DMS153 treated with DMSO at 0.1 percent for 48 hours (cell line): ENCODE measurements around the gene KRTAP19-2.
"Not testable (repeated sequence)": the region's sequence is repeated elsewhere in the genome, so short reads cannot be mapped to it uniquely, and the experiment has no call there.

Experiments used
- DNase-seq: peaks from one replicate; lab custom pipeline; 2025; ENCODE audit not compliant: unreplicated experiment; lab: John Stamatoyannopoulos, UW

The KRTAP19-2 gene

DNA sequence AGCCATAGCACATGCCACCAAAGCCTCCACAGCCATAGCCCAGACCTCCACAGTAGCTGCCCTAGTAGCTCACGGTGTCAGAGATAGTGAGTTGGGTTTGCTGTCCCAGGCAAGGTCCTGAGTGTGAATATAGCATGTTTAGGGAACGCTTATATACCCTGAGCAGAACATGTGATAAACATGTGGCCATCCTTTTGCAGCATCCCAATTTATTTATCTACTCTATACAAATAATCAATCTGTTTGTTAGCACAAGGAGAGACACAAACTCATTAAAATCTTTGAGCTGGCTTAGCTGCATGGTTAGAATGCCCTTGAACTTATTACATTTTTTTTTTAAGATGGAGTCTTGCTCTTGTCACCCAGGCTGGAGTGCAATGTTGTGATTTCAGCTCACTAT lies at the start of gene KRTAP19-2:
KRTAP19-2 (minus strand) TSS at position 101 of the 400 bp plus-strand sequence; CDS start at position 13, 88 bp downstream.
- DNase-seq = no peak

GRCh38 chr21:30518876-30519275 lies 31.6 kb upstream of the KRTAP19-2 start:
- no peak for DNase-seq

- DNase-seq = no peak
Measured at GRCh38 chr21:30515681-30516080, 28.4 kb upstream of the KRTAP19-2 start.

DNA sequence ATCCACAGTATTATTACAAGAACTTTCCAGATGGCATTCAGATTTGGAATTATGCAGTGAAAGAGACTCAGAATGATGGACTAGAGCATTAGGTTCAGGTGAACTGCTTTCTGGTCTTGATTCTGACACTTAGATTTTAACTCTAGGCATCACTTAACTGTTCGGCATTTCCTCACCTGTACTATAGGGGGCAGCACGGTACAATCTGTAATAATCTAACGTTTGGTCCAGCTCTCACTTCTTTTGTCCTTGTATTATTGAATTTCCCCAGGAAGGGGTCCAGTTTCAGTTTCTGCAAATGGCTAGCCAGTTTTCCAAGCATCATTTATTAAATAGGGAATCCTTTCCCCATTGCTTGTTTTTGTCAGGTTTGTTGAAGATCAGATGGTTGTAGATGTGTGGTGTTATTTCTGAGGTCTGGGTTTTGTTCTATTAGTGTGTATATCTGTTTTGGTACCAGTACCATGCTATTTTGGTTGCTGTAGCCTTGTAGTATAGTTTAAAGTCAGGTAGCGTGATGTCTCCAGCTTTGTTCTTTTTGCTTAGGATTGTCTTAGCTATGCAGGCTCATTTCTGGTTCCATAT lies 18.5 kb upstream of the KRTAP19-2 start:
- not testable (repeated sequence) for DNase-seq

- DNase-seq = no peak
Measured at GRCh38 chr21:30502041-30502440, 14.8 kb upstream of the KRTAP19-2 start, which contains the start of gene KRTAP19-5. Gene KRTAP19-5 (minus strand): TSS chr21:30502141. CDS start chr21:30502090, 51 bp downstream.

DNA sequence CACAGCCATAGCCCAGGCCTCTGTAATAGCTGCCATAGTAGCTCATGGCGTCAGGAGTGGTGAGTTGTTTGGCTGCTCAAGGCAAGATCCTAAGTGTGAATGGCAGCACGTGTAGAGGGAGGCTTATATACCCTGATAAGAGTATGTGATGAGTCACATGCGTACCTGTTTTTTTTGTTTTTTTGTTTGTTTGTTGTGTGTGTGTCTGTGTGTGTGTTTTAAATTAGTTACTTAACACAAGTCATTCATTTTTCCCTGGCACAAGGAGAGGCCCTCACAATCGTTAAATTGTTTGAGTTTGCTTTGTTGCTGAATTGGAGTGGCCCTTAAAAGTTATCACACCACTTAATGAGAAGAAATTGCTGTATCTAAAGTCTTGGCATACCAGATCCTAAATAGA lies 9.8 kb upstream of the KRTAP19-2 start, which contains the start of gene KRTAP19-4:
KRTAP19-4 (minus strand) TSS at position 101 of the 400 bp plus-strand sequence; CDS start at position 46, 55 bp downstream.
- DNase-seq = no peak

DNA sequence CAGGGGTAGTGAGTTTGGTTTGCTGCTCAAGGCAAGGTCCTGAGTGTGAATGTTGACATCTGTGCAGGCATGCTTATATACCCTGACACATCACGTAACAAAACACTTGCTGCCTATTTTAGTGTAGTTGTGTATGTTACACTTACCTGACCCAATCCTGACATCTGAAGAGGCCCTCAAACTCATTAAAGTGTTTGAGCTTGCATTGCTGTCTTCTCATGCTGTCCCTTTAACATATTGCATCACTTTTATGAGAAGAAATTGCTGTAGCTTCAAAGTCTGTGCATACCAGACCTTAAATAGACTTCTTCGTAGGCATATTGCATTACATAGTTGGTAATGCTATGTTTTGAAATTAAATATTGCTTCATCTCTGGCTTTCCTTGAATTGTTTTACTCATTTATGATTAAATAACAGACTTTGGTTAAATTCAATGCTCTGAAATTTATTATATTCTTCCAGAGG lies 4.8 kb upstream of the KRTAP19-2 start, which contains the start of gene KRTAP19-3:
KRTAP19-3 (minus strand) TSS at position 51 of the 466 bp plus-strand sequence. CDS start 56 bp downstream, outside the sequence.
- DNase-seq = no peak

GRCh38 chr21:30486180-30486579 lies 1.1 kb downstream of the KRTAP19-2 start:
- DNase-seq = no peak

DNA sequence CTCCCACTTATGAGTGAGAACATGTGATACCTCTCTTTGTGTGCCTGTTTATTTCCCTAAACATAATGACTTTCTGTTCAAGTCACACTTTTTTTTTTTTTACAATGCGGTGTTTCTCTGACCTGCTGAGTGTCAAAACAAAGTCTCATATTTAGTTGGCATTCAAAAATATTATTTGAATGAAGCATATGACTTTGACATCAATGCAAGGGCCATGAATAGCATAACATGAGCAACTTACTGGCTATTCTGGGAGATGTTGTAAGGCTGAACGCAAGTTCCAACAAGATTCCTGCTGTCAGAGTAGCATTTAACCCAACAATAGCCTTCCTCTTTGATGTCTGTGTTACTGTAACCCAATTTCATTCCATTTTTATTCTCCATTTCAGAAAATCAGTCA lies 5.1 kb downstream of the KRTAP19-2 start:
- no peak for DNase-seq

- DNase-seq = no peak
Measured at GRCh38 chr21:30480145-30480544, 7.1 kb downstream of the KRTAP19-2 start, which contains the start of gene KRTAP19-1. Gene KRTAP19-1 (minus strand): TSS chr21:30480367. CDS start chr21:30480317, 50 bp downstream.

DNA sequence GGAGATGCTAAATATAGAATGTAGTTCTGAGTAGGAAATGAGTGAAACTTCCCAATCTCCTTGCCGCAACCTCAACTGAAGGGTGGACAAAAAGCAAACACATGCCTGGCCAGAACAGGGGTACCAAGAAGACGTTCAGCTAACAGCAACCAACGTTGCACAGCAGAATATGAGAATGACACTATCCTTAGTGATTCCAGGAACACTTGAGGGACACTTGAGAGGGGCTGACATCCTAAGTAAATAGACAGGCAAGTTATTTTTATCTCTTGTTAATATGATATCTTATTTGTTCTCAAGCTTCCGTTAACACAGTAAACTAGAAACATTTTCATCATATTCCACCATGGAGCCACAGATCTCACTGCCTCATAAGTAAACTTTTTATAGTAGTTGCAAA lies 8.0 kb downstream of the KRTAP19-2 start:
- no peak for DNase-seq

DNA sequence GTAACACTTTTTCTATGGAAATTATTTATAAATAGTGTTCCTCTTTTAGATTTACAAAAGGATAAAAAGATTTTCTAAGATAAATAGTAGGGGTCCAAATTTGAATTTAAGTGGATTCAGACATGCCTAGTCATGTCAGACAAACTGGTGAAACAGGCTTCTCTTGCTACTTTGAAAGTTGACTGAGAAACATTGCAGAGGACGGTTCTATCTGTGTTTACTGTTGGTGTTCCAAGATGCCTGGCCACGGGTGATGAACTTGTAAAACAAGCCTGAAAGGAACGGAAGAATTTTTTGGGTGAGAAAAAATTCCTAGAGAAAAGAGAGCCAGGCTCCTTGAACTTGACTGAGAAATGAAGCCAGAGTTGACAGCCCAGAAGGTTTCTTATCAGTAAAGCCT lies 9.2 kb downstream of the KRTAP19-2 start:
- DNase-seq = no peak

DNA sequence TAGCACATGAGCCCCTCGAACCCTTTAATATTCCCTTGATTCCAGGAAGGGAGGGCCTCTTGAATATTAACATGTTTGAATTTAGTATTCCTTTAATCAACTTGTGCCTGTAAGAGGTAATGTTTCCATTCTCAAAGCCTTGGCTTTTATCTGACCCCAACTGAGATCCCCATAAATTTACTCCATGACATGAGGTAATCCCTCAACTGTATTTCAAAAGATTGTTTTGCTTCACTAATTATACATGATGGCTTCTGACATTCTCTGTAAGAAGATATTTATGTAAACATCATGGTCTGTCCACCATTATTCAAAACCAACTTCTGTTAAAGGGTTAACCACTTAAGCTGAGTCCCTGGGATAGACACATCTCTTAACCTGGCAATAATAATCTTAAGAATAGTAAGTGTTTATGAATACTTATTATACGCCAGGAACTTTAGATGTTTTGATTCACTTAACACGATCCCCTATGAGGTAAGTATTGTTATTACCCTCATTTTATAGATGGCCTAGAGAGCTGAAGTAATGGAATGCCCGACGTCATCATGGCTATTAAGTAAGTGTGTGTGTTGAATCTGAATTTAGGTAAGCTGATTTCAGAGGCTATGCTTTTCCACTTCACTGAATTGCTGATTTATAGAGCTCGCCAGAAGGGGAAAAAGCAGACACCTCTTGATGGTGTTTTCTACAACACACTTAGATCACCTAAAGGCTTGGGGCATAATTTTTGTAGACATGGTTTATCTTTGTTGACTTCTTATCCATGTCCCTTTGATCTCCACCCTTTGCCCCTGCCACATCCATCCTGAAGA lies 18.1 kb downstream of the KRTAP19-2 start:
- DNase-seq = no peak

GRCh38 chr21:30463713-30464112 lies 23.5 kb downstream of the KRTAP19-2 start:
- DNase-seq = no peak

GRCh38 chr21:30448514-30448913 lies 38.7 kb downstream of the KRTAP19-2 start:
- DNase-seq = no peak

DNA sequence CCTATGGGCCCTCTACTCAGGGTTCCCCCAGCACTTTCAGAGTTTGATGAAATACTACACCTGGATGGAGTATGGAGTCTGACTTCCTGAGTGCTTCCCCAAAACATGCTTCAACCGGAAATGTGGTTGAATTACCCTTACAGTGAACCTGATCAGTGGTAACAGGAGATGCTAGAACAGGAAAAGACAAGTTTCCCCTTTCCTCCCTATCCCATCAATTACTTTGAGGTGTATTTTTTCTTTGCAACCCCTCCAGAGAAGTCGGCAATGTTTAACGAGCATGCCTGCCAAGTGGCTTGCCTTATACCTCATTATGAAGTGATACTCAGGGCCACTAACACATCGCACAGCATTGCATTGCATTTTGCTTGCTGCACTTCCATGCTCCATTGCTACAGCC lies 40.2 kb downstream of the KRTAP19-2 start:
- DNase-seq = no peak

- no peak for DNase-seq
Measured at GRCh38 chr21:30444204-30444603, 43.0 kb downstream of the KRTAP19-2 start.

DNA sequence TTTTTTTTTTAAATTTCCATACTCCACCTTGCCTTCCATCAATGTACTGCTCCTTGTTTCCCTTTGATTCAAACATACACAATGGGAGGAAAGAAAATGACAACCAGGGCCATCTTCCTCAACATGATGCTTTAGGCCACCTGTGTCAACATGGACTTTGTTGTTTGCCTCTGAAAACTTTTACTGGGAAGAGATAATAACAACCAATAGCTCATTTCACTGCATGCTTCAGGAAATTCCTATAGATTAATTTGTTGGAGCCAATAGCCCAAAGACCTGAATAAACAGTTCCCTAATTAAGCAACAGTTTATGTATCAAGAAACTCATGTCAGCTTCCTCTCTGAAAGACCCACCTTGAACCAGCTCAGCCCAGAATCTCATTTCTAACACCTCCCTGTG lies 44.0 kb downstream of the KRTAP19-2 start:
- DNase-seq = no peak

GRCh38 chr21:30439975-30440374 lies 47.3 kb downstream of the KRTAP19-2 start, which contains the start of gene KRTAP15-1:
Gene KRTAP15-1 (plus strand): TSS chr21:30440275. CDS start chr21:30440328, 53 bp downstream.
- DNase-seq = no peak
